Activated CD8-positive, alpha-beta T cell treated with anti-CD3 and anti-CD28 coated beads for 36 hours (primary cell): ENCODE measurements around the gene STIL. TPM values are rescaled to one million over a fixed set of nuclear protein-coding genes. Genes with fewer than 3 reads are reported as not detected.
"Not testable (repeated sequence)": the region's sequence is repeated elsewhere in the genome, so short reads cannot be mapped to it uniquely, and the experiment has no call there.

ENCODE experiments used
- ATAC-seq: fragments of 200-7000 bp; cut with Tn5 transposase; one replicate; pipeline ENCODE4 v1.10.0; 2021; ENCODE audit warnings: mild to moderate bottlenecking, moderate library complexity
- CTCF ChIA-PET: fragments of 350-600 bp; sonication (Branson Sonifier 250); formaldehyde crosslinking; loops from one replicate; lab custom pipeline; 2021; ENCODE audit warnings: antibody characterized with exemption; lab: Charles Lee
- POLR2A ChIA-PET: fragments of 350-600 bp; sonication (Branson Sonifier 250); formaldehyde crosslinking; loops from one replicate; lab custom pipeline; 2021; ENCODE audit warnings: antibody characterized with exemption; lab: Charles Lee
- DNase-seq: peaks from one replicate; pipeline ENCODE4 v3.0.0-alpha.2; 2020
- H3K27ac Mint-ChIP-seq: one replicate; pipeline ENCODE4 v1.8.0; 2021; ENCODE audit warnings: mild to moderate bottlenecking, mixed read lengths
- H3K27me3 Mint-ChIP-seq: one replicate; pipeline ENCODE4 v1.8.0; 2021; ENCODE audit warnings: mixed read lengths
- H3K36me3 Mint-ChIP-seq: one replicate; pipeline ENCODE4 v1.8.0; 2021; ENCODE audit warnings: low read depth, mixed read lengths
- H3K4me1 Mint-ChIP-seq: one replicate; pipeline ENCODE4 v1.8.0; 2021; ENCODE audit warnings: low read depth, mixed read lengths
- H3K4me3 Mint-ChIP-seq: one replicate; pipeline ENCODE4 v1.8.0; 2021; ENCODE audit warnings: mild to moderate bottlenecking, moderate library complexity, mixed read lengths
- H3K9me3 Mint-ChIP-seq: one replicate; pipeline ENCODE4 v1.8.0; 2021; ENCODE audit warnings: mixed read lengths
- CTCF ChIP-seq: fragments of 200-600 bp; IDR thresholded peaks from one replicate; pipeline ENCODE4 v1.8.0; 2022; ENCODE audit warnings: antibody characterized with exemption, mild to moderate bottlenecking
- intact Hi-C: fragments of 100-400 bp; cut with micrococcal nuclease; formaldehyde crosslinking; loops from one replicate; pipeline ENCODE4 v1.10.0; 2022
- total RNA-seq, 2 experiments: library from RNA; stranded (reverse); gene quantifications; one replicate each; pipeline ENCODE4 v1.2.3, GENCODE V29; 2021

The STIL gene
- total RNA-seq, 2 experiments from 2014 or later = 22.8 to 24.5 TPM

GRCh38 chr1:47276850-47277249, 37.1 kb downstream of the STIL start:
- no peaks in the 10 kb centered on the region for H3K27me3 Mint-ChIP-seq
- ChIA-PET POLR2A (interaction anchor here (0.7 kb wide), 1 partner anchor 17 kb away, joined by 3 read pairs; no protein-coding TSS in a partner anchor), CTCF (interaction anchor here (1.2 kb wide), 1 partner anchor 14 kb away, joined by 6 read pairs; no protein-coding TSS in a partner anchor)
- no peak for ATAC-seq
- no peaks in the 10 kb centered on the region for H3K4me1 Mint-ChIP-seq
- no peaks in the 10 kb centered on the region for H3K9me3 Mint-ChIP-seq
- H3K4me3 Mint-ChIP-seq = no peak overlapping the region
- no peak for TF ChIP-seq CTCF
- peaks cover 23% of the 10 kb centered on the region for H3K36me3 Mint-ChIP-seq
- no peak overlapping the region for H3K27ac Mint-ChIP-seq
- DNase-seq = no peak
- intact Hi-C loops = no loop called here

- H3K27ac Mint-ChIP-seq, ATAC-seq, H3K9me3 Mint-ChIP-seq, H3K27me3 Mint-ChIP-seq, H3K4me1 Mint-ChIP-seq, DNase-seq, CTCF ChIA-PET, intact Hi-C loops, H3K4me3 Mint-ChIP-seq, POLR2A ChIA-PET: not testable (repeated sequence)
- H3K36me3 Mint-ChIP-seq = peaks cover 25% of the 10 kb centered on the region
Observed at GRCh38 chr1:47275811-47276210, 38.1 kb downstream of the STIL start.

GRCh38 chr1:47265529-47265928, 48.4 kb downstream of the STIL start:
- H3K4me1 Mint-ChIP-seq, intact Hi-C loops, H3K4me3 Mint-ChIP-seq, H3K27me3 Mint-ChIP-seq, ATAC-seq, POLR2A ChIA-PET, DNase-seq, H3K27ac Mint-ChIP-seq, H3K9me3 Mint-ChIP-seq: not testable (repeated sequence)
- H3K36me3 Mint-ChIP-seq = peaks cover 31% of the 10 kb centered on the region
- CTCF ChIA-PET = interaction anchor here (1.4 kb wide), 1 partner anchor 87 kb away, joined by 4 read pairs; no protein-coding TSS in a partner anchor

- intact Hi-C loops = no loop called here
Observed at GRCh38 chr1:47262787-47263413, 51.0 kb downstream of the STIL start.

GRCh38 chr1:47257224-47257623, 56.7 kb downstream of the STIL start:
- Mint-ChIP-seq H3K4me1 (no peaks in the 10 kb centered on the region), H3K27me3 (no peaks in the 10 kb centered on the region), H3K4me3 (no peak overlapping the region), H3K27ac (no peak overlapping the region), H3K9me3 (no peaks in the 10 kb centered on the region), H3K36me3 (peaks cover 23% of the 10 kb centered on the region)
- no peak for TF ChIP-seq CTCF
- intact Hi-C loops = no loop called here
- ChIA-PET POLR2A (interaction anchor here (1.0 kb wide), 1 partner anchor 61 kb away, joined by 3 read pairs; no protein-coding TSS in a partner anchor), CTCF (interaction anchor here (1.2 to 1.7 kb wide), 3 partner anchors 64 to 82 kb away, joined by 4 to 5 read pairs (median 5); no protein-coding TSS in a partner anchor)
- ATAC-seq (no peak), DNase-seq (no peak)

More at GRCh38 chr1:47262787-47263413, 51.0 kb downstream of the STIL start:
- DNase-seq = peak; percentile 63
- ATAC-seq = peak; percentile 34
- Mint-ChIP-seq H3K9me3 (no peaks in the 10 kb centered on the region), H3K27me3 (no peaks in the 10 kb centered on the region), H3K4me1 (no peaks in the 10 kb centered on the region), H3K4me3 (no peak overlapping the region), H3K36me3 (peaks cover 33% of the 10 kb centered on the region), H3K27ac (no peak overlapping the region)
- POLR2A ChIA-PET = interaction anchor here (0.8 to 1.4 kb wide), 2 partner anchors 10 to 75 kb away, joined by 3 to 4 read pairs; no protein-coding TSS in a partner anchor
- CTCF ChIA-PET = interaction anchor here (0.6 to 4.6 kb wide), 26 partner anchors 11 to 161 kb away, joined by 3 to 86 read pairs (median 4); partner anchors contain the start of gene PDZK1IP1
- peak; percentile 66 for TF ChIP-seq CTCF

GRCh38 chr1:47252795-47253194, 61.2 kb downstream of the STIL start:
- no peak overlapping the region for H3K4me3 Mint-ChIP-seq
- H3K4me1 Mint-ChIP-seq = no peaks in the 10 kb centered on the region
- DNase-seq (no peak), ATAC-seq (no peak)
- H3K36me3 Mint-ChIP-seq = peaks cover 5% of the 10 kb centered on the region
- intact Hi-C loops = no loop called here
- no peak for TF ChIP-seq CTCF
- no peak overlapping the region for H3K27ac Mint-ChIP-seq
- ChIA-PET POLR2A (interaction anchor here (1.0 to 1.1 kb wide), 2 partner anchors 10 to 17 kb away, joined by 3 read pairs; no protein-coding TSS in a partner anchor), CTCF (interaction anchor here (1.2 to 3.6 kb wide), 3 partner anchors 10 to 77 kb away, joined by 3 to 25 read pairs (median 4); no protein-coding TSS in a partner anchor)
- H3K9me3 Mint-ChIP-seq = no peaks in the 10 kb centered on the region
- H3K27me3 Mint-ChIP-seq = no peaks in the 10 kb centered on the region
